MCF 10A (cell line): Measurements from ENCODE around the gene HES7. TPM values are rescaled to one million over a fixed set of nuclear protein-coding genes. Genes with fewer than 3 reads are reported as not detected.

Experiments used
- BruUV-seq: library from RNA; stranded (reverse); fragments of 400-500 nt; replicated peaks from 2 replicates; lab custom pipeline; 2021; lab: Mats Ljungman, UMichigan
- CTCF ChIA-PET: fragments of 300-600 bp; sonication (Branson Sonifier 250); formaldehyde crosslinking; extraction: SDS; loops from one replicate; lab custom pipeline; 2021; ENCODE audit warnings: antibody characterized with exemption, inconsistent platforms; lab: Yijun Ruan, JAX
- POLR2A ChIA-PET: fragments of 300-600, 350-650 bp; sonication (Branson Sonifier 250); formaldehyde crosslinking; extraction: SDS; loops from one replicate; lab custom pipeline; 2020; ENCODE audit warnings: antibody characterized with exemption, inconsistent platforms; lab: Yijun Ruan, JAX
- DNase-seq: peaks from one replicate; pipeline ENCODE4 v3.0.0-alpha.2; 2018; ENCODE audit not compliant: unreplicated experiment
- H3K27ac Mint-ChIP-seq: one replicate; pipeline ENCODE4 v1.8.0; 2022; ENCODE audit warnings: mild to moderate bottlenecking, low read depth, mixed read lengths; ENCODE audit not compliant: unreplicated experiment
- H3K27me3 Mint-ChIP-seq: one replicate; pipeline ENCODE4 v1.8.0; 2022; ENCODE audit warnings: mixed read lengths; ENCODE audit not compliant: insufficient read depth, unreplicated experiment
- H3K36me3 Mint-ChIP-seq: one replicate; pipeline ENCODE4 v1.8.0; 2022; ENCODE audit warnings: mild to moderate bottlenecking, moderate library complexity, mixed read lengths; ENCODE audit not compliant: insufficient read depth, unreplicated experiment
- H3K4me1 Mint-ChIP-seq: one replicate; pipeline ENCODE4 v1.8.0; 2022; ENCODE audit warnings: mixed read lengths; ENCODE audit not compliant: insufficient read depth, unreplicated experiment
- H3K4me3 Mint-ChIP-seq: one replicate; pipeline ENCODE4 v1.8.0; 2022; ENCODE audit warnings: mild to moderate bottlenecking, moderate library complexity, mixed read lengths; ENCODE audit not compliant: unreplicated experiment
- H3K9me3 Mint-ChIP-seq: one replicate; pipeline ENCODE4 v1.8.0; 2022; ENCODE audit warnings: mixed read lengths; ENCODE audit not compliant: unreplicated experiment
- CTCF ChIP-seq: fragments of 200-600 bp; IDR thresholded peaks from one replicate; pipeline ENCODE4 v1.8.0; 2022; ENCODE audit warnings: antibody characterized with exemption, mild to moderate bottlenecking; ENCODE audit not compliant: unreplicated experiment
- intact Hi-C: fragments of 100-400 bp; cut with micrococcal nuclease; formaldehyde crosslinking; loops from 2 replicates; pipeline ENCODE4 v1.14.1; 2022
- total RNA-seq: library from RNA; stranded (reverse); gene quantifications from 2 replicates; pipeline ENCODE4 v1.2.3, GENCODE V29; 2022

Gene HES7
- total RNA-seq, 1 experiment from 2014 or later, result 5.9 TPM

- no peak for DNase-seq
- H3K27ac Mint-ChIP-seq, result peak overlapping the region; percentile 35
- TF ChIP-seq CTCF, result no peak
- intact Hi-C loops, result no loop called here
- ChIA-PET CTCF (no interaction called here), POLR2A (interaction anchor here (1.0 to 19.5 kb wide), 2 partner anchors 10 to 21 kb away, joined by 4 to 429 read pairs; partner anchors contain the start of gene PER1)
- H3K4me1 Mint-ChIP-seq, result peaks cover 17% of the 10 kb centered on the region
- H3K4me3 Mint-ChIP-seq, result no peak overlapping the region
- no TSS peak for BruUV-seq
- H3K27me3 Mint-ChIP-seq, result no peaks in the 10 kb centered on the region
- no peaks in the 10 kb centered on the region for H3K36me3 Mint-ChIP-seq
- H3K9me3 Mint-ChIP-seq, result no peaks in the 10 kb centered on the region
Observed at GRCh38 chr17:8143581-8144400, 19.9 kb upstream of the HES7 start.

DNA sequence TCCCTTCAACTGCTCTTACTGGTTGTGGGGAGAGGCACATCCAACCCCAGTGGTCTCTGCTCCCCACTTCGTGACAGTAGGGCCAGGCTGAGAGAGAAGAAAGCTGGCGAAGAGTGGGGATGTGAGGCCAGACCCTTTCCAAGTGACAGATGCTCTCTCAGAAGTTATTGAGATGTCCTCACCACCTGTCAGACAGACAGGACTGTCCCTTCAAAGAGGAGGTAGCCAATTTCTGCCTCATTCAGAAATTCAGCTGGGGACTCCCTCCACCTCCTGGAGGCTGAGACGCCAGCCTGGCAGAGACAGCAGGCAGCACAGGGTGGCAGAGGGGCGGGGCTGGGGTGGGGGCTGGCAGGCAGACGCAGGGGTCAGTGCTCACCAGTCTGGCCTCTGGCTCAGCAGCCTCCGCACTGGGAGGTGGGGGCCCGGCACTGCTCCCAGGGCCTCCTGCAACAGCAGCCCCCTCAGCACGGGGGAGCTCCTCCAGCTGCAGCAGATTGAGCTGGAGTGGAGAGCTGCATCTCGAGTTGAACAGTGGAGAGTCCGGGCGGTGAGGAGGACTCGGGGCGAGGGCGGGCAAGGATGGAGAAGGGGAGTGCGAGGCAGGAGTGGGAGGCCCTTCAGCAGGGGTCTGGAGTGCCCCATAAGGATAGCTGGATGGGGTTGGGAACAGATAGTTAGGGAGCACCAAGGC, 19.1 kb upstream of the HES7 start:
- ChIA-PET CTCF (interaction anchor here (0.8 to 1.1 kb wide), 2 partner anchors 11 to 24 kb away, joined by 3 to 4 read pairs; no protein-coding TSS in a partner anchor), POLR2A (interaction anchor here (19.5 kb wide), 1 partner anchor 11 kb away, joined by 429 read pairs; the partner anchor contains the start of gene PER1)
- no peak for DNase-seq
- Mint-ChIP-seq H3K27me3 (no peaks in the 10 kb centered on the region), H3K27ac (no peak overlapping the region), H3K4me3 (no peak overlapping the region), H3K36me3 (no peaks in the 10 kb centered on the region), H3K4me1 (peaks cover 17% of the 10 kb centered on the region), H3K9me3 (no peaks in the 10 kb centered on the region)
- intact Hi-C loops, result no loop called here
- TF ChIP-seq CTCF, result no peak
- no TSS peak for BruUV-seq

DNA sequence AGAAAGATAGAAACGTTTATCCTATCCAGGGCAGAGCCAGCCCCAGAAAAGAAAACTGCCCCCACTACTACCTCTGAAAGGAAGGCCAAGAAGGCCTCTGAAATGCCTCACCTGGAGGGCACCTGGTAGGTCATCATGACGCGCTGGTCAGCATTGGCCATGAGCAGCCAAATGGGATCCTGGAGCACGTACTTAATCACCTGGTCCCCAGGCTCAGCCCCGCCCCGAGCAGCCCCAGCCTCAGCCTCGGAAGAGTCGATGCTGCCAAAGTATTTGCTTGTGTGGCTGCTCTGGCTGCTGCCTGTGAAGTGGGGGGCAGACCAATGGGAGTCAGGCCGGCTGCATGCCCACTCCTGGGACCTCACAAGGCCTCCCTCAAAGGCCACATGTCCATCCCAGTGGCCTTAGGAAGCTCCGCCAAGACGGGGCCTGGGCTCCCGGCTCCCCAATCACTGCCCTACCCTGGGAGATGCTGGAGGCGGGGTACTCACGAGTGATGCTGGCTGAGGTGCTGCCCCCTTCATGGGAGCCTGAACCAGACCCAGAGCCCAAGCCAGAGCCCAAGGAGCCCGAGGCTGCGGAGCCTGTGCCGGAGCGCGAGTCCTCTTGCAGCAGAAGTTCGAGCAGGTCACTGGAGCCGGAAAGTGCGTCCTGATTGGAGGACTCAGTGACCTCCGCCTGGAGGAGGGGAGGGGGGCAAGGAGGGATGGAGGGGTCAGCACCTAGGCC, 18.4 kb upstream of the HES7 start:
- POLR2A ChIA-PET, result interaction anchor here (0.6 to 19.5 kb wide), 2 partner anchors 12 to 35 kb away, joined by 3 to 429 read pairs; partner anchors contain the start of gene PER1
- intact Hi-C loops, result no loop called here
- Mint-ChIP-seq H3K9me3 (no peaks in the 10 kb centered on the region), H3K4me1 (peaks cover 17% of the 10 kb centered on the region), H3K4me3 (no peak overlapping the region), H3K36me3 (no peaks in the 10 kb centered on the region), H3K27me3 (no peaks in the 10 kb centered on the region), H3K27ac (no peak overlapping the region)
- BruUV-seq, result no TSS peak
- no peak for TF ChIP-seq CTCF
- CTCF ChIA-PET, result interaction anchor here (0.8 to 5.9 kb wide), 3 partner anchors 11 to 24 kb away, joined by 3 to 59 read pairs (median 4); no protein-coding TSS in a partner anchor
- no peak for DNase-seq
